Right forelimb (tissue), 1 donor: ENCODE results near the gene STXBP3.
A peak's percentile ranks its signal among the peaks of the same experiment; 100 is the strongest.
"Not testable (repeated sequence)": the region's sequence is repeated elsewhere in the genome, so short reads cannot be mapped to it uniquely, and the experiment has no call there.

Experiments
- DNase-seq: peaks from one replicate; pipeline ENCODE4 v3.0.0-alpha.2; 2018

STXBP3 gene, protein sequence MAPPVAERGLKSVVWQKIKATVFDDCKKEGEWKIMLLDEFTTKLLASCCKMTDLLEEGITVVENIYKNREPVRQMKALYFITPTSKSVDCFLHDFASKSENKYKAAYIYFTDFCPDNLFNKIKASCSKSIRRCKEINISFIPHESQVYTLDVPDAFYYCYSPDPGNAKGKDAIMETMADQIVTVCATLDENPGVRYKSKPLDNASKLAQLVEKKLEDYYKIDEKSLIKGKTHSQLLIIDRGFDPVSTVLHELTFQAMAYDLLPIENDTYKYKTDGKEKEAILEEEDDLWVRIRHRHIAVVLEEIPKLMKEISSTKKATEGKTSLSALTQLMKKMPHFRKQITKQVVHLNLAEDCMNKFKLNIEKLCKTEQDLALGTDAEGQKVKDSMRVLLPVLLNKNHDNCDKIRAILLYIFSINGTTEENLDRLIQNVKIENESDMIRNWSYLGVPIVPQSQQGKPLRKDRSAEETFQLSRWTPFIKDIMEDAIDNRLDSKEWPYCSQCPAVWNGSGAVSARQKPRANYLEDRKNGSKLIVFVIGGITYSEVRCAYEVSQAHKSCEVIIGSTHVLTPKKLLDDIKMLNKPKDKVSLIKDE

DNA sequence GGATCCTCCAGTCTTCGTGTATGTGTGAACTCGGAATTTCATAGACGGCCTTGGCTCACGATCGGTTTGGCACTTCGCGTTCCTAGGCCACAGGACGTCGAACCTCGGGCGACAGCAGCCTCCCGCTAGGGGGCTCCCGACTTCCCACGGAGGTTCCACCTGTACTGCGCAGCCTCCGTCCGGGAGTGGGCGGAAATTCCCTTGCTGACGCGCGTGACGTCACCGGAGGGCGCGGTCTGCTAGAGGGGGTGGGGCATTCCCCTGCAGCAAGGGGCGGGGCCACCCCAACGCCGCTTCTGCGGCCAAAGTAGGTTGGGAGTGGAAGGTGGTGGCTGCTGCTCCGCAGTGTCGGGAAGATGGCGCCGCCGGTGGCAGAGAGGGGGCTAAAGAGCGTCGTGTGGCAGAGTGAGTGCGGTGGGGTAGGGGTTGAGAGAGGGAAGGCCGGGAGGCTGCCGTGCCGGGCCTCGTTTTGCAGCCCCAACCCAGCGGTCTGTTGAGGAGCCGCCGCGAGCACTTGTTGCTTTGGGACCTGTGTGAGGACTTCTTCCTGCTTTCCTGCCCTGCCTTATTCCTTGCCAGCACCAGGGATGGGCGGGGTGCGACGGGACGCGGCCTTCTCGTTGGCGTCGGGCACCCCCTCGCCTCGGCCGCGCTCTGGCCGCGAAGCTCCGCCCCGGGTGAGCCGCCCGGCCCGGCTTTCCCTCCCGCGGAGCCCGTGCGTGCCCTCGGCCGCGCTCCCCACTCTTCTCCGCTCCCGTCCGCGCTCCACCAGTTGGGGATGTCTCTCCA, at the start of gene STXBP3:
TSS of gene STXBP3 (plus strand) at position 293 of the 789 bp plus-strand sequence. CDS start at position 357, 64 bp downstream.
- peak; percentile 100 for DNase-seq

DNA sequence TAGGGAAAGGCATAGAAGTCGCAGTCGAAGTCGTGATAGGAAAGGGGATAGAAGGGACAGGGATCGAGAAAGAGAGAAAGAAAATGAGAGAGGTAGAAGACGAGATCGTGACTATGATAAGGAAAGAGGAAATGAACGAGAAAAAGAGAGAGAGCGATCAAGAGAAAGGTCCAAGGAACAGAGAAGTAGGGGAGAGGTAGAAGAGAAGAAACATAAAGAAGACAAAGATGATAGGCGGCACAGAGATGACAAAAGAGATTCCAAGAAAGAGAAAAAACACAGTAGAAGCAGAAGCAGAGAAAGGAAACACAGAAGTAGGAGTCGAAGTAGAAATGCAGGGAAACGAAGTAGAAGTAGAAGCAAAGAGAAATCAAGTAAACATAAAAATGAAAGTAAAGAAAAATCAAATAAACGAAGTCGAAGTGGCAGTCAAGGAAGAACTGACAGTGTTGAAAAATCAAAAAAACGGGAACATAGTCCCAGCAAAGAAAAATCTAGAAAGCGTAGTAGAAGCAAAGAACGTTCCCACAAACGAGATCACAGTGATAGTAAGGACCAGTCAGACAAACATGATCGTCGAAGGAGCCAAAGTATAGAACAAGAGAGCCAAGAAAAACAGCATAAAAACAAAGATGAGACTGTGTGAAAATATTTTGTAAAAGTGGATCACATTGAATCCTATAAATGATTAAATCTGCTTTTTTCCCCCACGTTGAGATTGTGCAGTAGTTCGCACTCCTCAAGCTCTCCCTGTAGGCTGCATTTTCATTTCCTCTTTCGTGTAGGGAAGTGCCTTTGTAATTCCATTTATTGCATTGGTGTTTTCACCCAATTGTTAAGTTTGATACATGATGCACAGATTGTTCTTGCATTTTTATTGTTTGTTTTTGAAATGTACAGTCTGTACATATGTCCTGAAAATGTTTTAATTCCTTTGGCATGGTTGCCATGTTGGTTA, 46.8 kb upstream of the STXBP3 start:
- DNase-seq, result no peak

DNA sequence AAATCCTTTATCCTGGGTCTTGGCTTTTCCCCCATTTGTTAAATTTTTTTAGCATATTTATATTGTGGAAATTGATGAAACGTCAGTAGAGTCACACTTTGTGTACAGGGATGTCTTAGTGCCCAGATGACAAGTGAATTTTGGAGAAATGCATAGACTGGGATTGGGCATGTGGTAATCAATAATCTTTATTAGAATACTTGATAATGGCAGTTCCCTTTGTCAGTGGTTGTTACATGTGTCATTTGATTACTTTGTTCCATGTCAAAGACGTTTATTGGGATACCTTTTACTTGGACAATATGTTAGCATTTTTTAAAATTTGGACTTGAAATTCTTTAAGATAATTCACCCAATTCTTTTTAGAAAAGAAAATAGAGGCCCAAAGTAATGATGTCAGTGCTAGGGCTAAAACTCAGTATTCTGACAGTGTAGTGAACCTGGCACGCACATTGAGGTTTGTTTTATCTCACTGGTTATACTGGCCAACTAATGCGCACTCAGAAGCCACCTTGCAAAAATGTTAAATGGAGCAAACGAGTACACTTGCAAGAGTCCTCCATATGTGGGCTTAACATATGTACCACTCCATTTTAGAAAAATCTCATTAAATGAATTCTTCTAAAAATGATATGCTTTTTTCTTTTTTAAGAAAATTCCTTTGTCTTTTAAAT, 45.2 kb upstream of the STXBP3 start:
- DNase-seq, result no peak

DNA sequence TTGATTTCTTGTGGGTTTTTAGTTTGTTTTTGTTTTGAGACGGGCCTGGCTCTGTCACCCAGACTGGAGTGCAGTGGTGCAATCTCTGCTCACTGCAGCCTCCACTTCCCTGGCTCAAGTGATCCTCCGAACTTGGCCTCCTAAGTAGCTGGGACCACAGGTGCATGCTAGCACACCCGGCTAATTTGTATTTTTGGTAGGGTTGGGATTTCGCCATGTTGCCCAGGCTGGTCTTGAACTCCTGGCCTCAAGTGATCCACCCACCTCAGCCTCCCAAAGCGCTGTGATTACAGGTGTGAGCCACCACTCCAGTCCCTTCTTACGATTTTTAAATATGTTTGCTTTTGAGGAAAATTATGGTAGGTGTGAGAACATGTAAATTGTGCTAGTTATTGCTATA, 44.4 kb upstream of the STXBP3 start:
- DNase-seq, result not testable (repeated sequence)

DNA sequence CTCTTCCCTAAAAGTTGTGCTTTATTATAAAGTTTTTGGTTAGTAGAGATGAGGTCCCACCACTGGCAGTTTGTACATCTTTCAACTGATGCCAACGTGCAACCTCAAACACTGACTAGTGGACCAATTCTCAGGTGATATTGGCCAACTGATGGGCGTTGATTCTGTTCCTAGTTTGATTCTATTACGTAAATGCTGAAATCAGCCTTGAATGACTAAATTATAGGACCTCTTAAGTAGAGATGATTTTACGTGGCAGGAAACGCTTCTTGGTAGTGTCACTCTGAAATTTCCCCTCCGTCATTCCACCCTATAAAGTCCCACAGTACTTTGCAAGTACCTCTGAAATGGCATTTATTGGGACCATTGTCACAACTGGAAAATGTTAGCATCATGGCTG, 42.5 kb upstream of the STXBP3 start:
- no peak for DNase-seq

DNA sequence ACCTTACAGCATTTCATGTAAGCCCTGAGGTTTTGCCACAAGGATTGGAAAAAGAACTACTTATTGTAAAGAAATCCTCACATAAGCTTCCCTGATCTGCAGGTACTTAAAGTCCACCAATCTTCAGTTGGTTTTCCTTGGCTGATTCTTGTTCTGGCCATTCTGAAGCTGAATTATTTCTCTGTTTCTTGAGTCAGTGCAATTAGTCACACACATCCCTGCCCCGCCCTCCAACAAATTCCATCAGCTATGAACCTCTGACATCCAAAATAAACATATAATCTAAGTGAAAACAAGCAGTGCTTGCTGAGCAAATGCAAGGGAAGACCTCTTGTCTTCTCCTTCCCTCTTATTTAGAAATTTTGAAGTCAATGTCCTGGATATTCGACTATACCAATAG, 42.0 kb upstream of the STXBP3 start:
- no peak for DNase-seq

DNA sequence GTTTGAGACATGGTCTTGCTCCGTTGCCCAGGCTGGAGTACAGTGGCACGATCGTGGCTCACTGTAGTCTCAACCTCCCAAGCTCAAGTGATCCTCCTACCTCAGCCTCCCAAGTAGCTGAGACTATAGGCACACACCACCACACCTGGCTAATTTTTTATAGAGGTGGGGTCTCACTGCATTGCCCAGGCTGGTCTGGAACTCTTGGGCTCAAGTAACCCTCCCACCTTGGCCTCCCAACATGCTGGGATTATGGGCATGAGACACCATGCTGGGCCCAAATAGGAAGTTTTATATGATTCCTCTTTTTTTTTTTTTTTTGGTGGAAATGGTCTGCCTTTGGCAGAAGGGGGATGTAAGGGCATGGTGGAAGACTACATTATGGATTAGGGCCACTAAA, 39.8 kb upstream of the STXBP3 start:
- DNase-seq, result no peak

DNA sequence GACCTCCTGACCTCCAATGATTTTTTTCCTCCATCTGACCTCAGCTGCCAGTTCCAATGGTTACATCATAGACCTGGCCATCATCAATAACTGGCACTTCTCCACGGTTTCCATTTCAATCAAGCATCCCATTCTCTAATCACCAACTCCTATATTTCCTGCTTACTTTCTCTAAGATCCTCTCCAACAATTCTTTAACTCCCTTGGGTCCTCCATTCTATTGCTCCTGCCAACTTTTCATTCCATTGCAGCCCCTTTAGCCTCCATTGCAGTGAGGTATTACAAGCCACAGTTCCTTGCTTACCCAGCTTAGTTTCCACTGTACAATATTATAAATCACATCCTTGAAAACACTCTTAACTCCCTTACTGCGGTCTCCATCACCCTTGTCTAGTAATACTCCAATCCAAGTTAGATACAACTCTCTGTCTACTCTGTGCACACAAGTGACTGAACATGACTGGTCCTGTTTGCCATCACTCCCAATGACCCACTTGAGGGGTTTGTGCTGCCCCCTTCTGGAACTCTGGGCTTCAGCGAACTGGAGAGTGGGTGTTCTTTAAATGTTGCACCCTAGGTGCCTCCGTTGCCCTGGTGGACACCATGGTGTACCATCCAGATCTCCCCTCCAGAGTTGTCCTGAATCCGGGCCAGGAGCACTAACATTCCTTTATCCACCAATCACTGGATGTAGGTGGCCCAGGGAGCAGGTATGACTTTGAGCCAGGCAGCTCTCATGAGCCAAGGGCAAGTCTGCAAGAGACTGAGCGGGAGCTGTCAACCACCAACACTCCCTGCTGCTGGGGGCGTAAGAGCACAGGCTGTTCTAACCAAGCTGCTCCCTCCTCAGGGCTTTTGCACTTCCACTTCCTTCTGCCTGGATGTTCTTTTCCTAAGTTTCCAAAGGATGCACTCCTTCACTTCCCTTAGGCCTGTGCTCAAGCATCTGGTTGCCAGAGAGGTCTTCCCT, 37.5 kb upstream of the STXBP3 start:
- no peak for DNase-seq

DNA sequence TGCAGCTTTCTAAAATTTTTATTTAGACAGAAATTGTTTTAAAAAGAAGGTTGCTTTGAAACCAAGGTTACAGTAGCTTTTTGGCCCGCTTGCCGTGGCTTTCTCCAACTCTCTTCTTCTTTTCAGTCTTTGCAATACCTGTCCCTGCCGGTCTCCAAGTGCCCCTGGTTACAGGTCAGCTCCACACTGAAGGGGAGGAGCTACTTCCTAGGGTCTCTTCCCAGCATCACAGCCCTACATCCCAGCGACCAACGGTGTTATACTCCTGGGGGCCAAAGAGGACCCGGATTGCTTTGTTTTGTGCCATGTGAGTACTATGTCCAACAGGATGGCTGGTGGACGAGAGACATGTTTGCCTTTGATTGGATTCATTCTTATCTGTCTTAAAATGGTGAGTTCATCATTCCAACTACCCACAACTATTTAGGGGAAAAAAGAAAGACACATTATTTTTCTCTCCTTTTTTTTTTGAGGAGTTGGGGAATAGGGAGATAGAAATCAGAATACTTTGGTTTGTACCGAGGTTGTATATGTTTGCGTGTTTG, 33.8 kb upstream of the STXBP3 start, which contains the start of gene FNDC7:
TSS of gene FNDC7 (plus strand) at position 303 of the 545 bp plus-strand sequence. CDS start at position 329, 26 bp downstream.
- no peak for DNase-seq

DNA sequence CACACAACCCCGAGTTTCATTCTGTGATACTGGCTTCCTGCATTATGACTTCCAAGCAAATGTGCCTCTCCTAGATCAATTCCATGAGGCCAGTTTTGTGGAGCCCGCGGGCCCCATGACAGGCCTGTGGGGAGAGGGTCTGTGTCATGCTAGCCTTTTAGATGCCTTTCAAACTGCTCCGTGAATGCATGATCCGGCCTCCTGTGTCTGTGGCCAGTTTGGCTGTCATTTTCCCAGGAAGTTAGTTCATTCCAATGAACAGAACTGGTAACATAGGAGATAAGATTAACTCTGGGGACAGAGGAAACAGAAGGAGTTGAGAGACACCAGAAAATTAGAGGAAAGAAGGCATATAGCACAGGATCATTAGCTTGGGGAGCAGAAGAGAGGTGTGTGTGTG, 30.5 kb upstream of the STXBP3 start:
- DNase-seq, result no peak

DNA sequence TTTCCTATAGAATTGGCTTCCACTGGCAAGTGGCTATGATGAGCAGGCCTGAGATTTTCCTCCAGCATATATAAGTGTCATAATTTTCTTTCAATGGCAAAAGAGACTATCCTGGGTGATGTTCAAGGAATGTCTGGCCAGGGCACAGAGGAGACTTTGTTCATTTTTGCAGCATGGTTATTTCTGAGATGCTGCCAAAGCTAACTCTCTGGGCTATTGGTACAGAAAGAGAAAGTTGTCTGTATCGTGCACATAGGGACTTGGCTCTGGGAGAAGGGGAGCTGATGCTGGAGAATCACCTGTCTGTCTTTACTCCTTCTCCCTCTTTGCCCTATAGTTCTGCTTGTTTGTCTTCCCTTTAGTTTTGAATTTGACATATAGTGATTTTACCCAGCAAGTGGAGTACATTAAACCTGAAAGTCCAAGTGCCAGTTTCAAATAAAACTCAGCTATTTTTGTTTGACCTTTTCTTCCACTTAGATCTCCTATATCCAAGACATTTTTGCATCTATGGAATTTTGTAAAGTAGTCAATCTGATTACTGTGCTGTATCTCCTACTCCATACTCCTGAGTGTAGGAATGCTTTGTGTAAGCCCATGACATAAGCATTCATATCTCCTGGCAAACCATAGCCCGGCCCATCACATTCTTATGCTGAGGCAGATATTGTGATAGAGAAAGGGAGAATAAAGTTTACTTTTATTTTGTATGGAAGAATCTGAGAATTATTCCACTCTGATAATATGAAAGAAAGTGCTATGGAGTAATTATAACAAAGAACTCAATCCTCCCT, 29.8 kb upstream of the STXBP3 start:
- DNase-seq, result no peak

DNA sequence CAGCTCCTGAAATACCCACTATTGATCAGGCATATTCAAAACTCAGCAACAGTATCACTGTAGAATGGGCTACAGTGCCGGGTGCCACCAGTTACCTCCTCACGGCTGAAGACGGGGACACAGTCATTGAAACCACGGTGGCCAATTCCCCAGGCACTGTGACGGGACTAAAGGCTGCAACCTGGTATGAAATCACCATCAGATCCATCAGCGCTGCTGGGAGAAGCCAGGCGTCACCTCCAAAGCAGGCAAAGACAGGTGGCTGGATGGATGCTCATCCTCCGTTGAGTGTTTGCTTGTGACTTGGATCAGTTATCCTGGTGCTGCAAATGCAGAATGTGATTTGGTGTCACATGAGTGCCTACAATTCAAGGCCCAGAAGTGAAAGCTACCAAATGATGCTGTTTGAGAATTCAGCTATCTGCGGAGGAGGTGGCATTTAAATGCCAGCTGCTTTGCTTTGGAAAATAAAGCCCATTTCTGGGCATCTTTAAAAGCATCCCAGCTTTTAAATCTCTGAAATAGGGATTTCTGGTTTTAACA, 28.6 kb upstream of the STXBP3 start:
- no peak for DNase-seq

DNA sequence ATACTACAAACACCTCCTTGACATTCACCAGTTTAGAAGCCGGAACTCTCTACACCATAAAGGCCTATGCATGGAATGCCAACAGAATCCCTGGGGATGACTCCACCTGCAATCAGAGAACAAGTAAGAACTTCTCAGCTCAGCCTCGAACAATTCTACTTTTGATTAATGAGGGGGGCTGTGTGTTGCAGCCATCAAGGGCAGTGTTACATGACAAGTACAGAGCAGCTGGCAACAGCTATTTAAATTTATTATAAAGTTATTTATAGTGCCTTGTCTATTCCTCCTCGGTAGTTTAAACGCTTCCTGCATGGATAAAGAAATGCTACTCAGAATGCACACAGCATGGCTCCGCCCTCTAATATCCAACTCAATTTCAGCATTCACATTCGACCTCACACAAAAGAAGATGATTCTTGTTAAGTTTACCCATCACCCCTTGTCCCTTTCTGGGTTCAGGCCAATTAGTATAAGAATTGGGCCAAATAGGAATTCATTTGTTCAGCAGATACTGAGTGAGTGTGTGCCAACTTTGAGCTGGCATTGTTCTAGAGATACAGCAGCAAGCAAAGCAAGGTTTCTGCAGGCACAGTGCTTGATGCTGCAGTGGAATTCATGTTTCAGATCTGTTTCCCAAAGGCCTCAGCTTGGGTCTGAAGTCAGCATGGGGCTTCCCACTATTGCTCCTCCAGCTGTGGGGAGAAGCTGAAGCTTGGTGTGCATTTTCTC, 27.4 kb upstream of the STXBP3 start:
- DNase-seq, result no peak

DNA sequence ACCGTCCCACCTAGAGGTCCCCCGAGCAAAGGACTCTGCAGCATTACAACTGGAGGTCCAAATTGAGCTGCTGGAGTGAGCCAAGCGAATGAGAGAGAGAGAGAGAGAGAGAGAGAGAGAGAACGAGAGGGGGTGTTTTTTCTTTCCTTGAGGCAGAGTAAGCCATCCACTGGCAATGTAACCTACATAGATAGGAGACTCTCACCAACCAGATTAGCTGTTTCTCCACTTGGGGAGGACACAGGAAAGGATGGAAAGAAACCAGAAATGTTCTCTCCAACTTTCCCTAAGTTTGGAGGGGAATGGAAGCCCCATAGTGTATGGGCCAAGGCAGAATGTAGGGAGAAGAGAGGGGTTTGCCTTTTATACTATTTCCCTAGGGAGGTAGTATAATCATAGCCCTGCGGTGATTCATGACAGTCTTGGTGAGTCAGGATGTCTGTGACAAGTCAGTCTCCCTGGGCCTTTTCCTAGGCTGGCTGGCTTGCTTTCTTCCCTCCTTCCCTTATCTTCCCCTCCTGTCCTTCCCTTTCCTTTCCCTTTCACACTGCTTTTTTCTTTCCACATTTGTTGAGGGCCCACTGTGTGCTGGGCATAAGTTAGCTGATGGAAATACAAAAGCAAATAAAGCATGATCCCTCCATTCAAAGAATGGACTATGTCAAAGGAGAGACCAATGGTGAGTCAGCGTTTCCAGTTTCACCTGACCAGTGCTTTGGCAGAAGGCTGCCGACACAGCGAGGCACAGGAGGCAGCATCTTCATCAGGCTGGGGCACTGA, 26.6 kb upstream of the STXBP3 start:
- no peak for DNase-seq

DNA sequence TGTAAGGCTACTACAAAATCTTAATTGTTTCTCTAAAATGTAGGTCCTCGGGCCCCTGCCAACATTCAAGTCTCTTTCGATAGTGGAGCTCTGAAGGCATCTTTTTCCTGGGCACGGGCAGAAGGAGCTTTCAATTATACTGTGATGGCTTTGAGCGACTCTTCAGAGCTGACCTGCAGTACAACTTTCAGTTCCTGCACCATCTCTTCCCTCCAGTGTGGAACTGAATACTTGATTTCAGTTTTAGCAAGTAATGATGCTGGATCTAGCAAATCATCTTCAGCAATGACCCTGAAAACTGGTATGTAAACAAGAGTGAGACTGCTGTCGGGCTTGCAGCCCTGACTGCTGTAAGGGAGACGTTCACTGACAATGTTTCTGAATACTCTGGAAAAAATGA, 24.2 kb upstream of the STXBP3 start:
- DNase-seq, result no peak

DNA sequence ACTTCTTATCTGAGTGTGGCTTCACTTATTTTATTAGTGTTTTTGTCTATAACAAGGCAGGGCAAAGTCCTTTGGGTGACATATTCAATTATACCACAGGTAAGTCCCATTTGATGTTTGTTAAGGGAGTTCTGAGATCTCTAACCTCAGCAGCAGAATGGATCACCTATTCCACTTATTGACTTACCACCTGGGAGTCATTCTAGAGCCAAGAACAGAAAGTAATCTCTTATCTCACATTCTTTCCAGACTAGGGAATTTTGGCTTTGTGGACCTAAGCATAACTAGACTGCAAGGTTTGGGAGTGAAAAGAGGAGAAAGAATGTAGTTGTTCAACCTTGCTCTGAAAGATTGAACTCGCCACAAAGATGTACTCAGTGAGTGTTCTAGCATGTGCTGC, 20.6 kb upstream of the STXBP3 start:
- DNase-seq, result no peak

DNA sequence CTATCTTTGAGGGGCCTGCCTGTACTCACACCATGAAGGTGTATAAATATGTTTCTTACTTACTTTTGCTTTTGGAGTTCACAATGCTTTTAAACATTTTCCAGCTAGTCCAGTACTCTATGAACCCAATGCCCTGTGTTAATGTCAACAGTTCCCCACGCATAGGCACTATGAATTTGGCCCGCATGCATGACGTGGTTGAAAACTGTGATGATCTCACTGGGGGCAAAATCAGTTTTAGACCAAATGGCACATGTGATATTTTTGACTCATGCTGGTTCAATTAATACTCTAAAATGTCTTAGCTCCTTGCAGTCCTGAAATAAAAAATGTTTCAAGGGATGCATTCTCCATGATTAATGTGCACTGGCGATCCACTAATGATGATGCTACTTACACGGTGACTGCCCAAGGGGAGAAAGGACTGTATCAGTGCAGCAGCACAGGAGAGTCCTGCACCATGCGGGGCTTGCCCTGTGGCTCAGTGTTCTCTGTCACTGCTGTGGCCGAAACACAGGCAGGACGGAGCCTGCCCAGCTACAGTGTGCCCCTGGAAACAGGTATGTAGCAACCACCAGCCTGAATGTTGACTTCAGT, 18.0 kb upstream of the STXBP3 start:
- DNase-seq, result no peak
